ENCODE measurements around the gene ZNF681. TPM values are rescaled to one million over a fixed set of nuclear protein-coding genes. Genes with fewer than 3 reads are reported as not detected.

Gene ZNF681
- total RNA-seq = 7.3 to 9.0 TPM (median 8.8 TPM) in 3 replicates

GRCh38 chr19:23758187-23759074, at the start of gene ZNF681:
ZNF681 (minus strand) TSS chr19:23758891; CDS start chr19:23758749, 142 bp downstream.
- Mint-ChIP-seq H3K36me3 (peaks cover 23% of the 10 kb centered on the region), H3K4me1 (peaks cover 11% of the 10 kb centered on the region), H3K27ac (peak within 1 kb of the TSS; percentile 97), H3K9me3 (peaks cover 13% of the 10 kb centered on the region), H3K4me3 (peak within 1 kb of the TSS; percentile 97), H3K27me3 (ENCODE audit: low read depth) (no peaks in the 10 kb centered on the region)
- peak; percentile 75 to 83 for DNase-seq (ENCODE audit: low spot score in 2 of 2, unreplicated experiment in 2 of 2)
- TF ChIP-seq CTCF (IDR thresholded peaks at IDR 0.05; ENCODE audit: unreplicated experiment) = no peak

- Mint-ChIP-seq H3K4me3 (no peak overlapping the region), H3K36me3 (peaks cover 19% of the 10 kb centered on the region), H3K4me1 (peaks cover 15% of the 10 kb centered on the region), H3K27me3 (ENCODE audit: low read depth) (no peaks in the 10 kb centered on the region), H3K9me3 (peaks cover 11% of the 10 kb centered on the region), H3K27ac (no peak overlapping the region)
- no peak for DNase-seq (ENCODE audit: low spot score in 2 of 2, unreplicated experiment in 2 of 2)
- no peak for TF ChIP-seq CTCF (IDR thresholded peaks at IDR 0.05; ENCODE audit: unreplicated experiment)
These were observed 46.0 kb upstream of the ZNF681 start for GRCh38 chr19:23804676-23805075.

GRCh38 chr19:23802290-23802689, 43.6 kb upstream of the ZNF681 start:
- Mint-ChIP-seq H3K27ac (peak overlapping the region; percentile 87), H3K4me3 (no peak overlapping the region), H3K9me3 (no peaks in the 10 kb centered on the region), H3K27me3 (ENCODE audit: low read depth) (no peaks in the 10 kb centered on the region), H3K4me1 (peaks cover 19% of the 10 kb centered on the region), H3K36me3 (peaks cover 7% of the 10 kb centered on the region)
- no peak for DNase-seq (ENCODE audit: low spot score in 2 of 2, unreplicated experiment in 2 of 2)
- TF ChIP-seq CTCF (IDR thresholded peaks at IDR 0.05; ENCODE audit: unreplicated experiment) = no peak

GRCh38 chr19:23801803-23802202, 43.1 kb upstream of the ZNF681 start:
- Mint-ChIP-seq H3K4me1 (peaks cover 19% of the 10 kb centered on the region), H3K4me3 (no peak overlapping the region), H3K9me3 (peaks cover under 1% of the 10 kb centered on the region), H3K36me3 (peaks cover 8% of the 10 kb centered on the region), H3K27ac (peak overlapping the region; percentile 87), H3K27me3 (ENCODE audit: low read depth) (no peaks in the 10 kb centered on the region)
- no peak for TF ChIP-seq CTCF (IDR thresholded peaks at IDR 0.05; ENCODE audit: unreplicated experiment)
- DNase-seq (ENCODE audit: low spot score in 2 of 2, unreplicated experiment in 2 of 2) = no peak

- Mint-ChIP-seq H3K27me3 (ENCODE audit: low read depth) (no peaks in the 10 kb centered on the region), H3K27ac (no peak overlapping the region), H3K9me3 (peaks cover 10% of the 10 kb centered on the region), H3K36me3 (peaks cover 14% of the 10 kb centered on the region), H3K4me1 (peaks cover 19% of the 10 kb centered on the region), H3K4me3 (no peak overlapping the region)
- DNase-seq (ENCODE audit: low spot score in 2 of 2, unreplicated experiment in 2 of 2) = no peak
- no peak for TF ChIP-seq CTCF (IDR thresholded peaks at IDR 0.05; ENCODE audit: unreplicated experiment)
These were observed 42.2 kb upstream of the ZNF681 start for GRCh38 chr19:23800868-23801267.
